ELR (cell line): Measurements from ENCODE around the gene C11orf42.
"Not testable (repeated sequence)": the region's sequence is repeated elsewhere in the genome, so short reads cannot be mapped to it uniquely, and the experiment has no call there.

Source experiments
- DNase-seq: peaks from one replicate; pipeline ENCODE4 v3.0.0-alpha.2; 2015; ENCODE audit warnings: low read depth

The C11orf42 gene

GRCh38 chr11:6223854-6224253 lies 18.5 kb downstream of the C11orf42 start:
- no peak for DNase-seq

GRCh38 chr11:6224421-6224820 lies 19.1 kb downstream of the C11orf42 start:
- no peak for DNase-seq

DNA sequence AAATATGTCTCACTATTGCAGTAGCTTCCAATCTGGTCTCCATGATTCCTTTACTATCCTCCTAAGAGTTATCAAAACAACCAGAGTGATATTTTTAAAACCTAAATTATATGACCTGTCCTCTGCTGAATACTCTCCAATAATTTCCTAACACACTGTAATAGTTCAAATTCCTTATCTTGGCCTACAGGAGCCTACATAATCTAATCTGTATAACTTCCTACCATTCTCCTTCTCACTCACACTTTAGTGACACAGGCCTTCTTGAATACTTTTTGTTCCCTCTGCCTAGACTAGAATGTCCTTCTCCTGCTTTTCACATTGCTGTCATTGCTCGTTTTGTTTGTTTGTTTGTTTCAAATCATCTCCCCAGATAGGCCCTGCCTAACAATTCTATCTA lies 19.7 kb downstream of the C11orf42 start:
- no peak for DNase-seq

GRCh38 chr11:6225896-6226295 lies 20.5 kb downstream of the C11orf42 start:
- DNase-seq, result no peak

GRCh38 chr11:6228520-6228919 lies 23.2 kb downstream of the C11orf42 start:
- DNase-seq, result no peak

DNA sequence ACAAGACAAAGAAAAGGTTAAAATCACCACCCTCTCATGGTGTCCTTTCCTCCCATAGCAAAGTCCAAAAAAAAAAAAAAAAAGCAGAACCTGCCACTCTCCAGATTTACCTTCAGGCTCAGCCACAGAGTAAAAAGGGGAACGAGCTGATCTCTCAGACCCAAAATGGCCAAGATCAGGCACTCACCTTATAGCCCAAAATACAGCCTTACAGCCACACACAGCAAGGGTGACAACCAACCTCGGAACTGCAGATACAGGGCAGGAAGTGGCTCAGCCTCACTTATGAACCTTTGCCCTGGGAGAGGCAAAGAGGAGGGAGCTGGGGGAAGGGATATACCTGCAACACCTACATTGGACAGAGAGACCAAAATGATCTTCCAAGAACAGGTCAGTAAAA lies 24.6 kb downstream of the C11orf42 start:
- DNase-seq, result no peak

GRCh38 chr11:6232899-6233298 lies 27.5 kb downstream of the C11orf42 start:
- DNase-seq, result no peak

- peak; percentile 16 for DNase-seq
Measured at GRCh38 chr11:6233984-6234386, 28.6 kb downstream of the C11orf42 start.

- DNase-seq, result peak; percentile 99
Measured at GRCh38 chr11:6234387-6235107, 29.2 kb downstream of the C11orf42 start, which contains the start of gene FHIP1B. Gene FHIP1B, minus strand, starts transcription at chr11:6234636. Its CDS starts 10,120 bp downstream, at chr11:6224516.

GRCh38 chr11:6237266-6237665 lies 31.9 kb downstream of the C11orf42 start:
- no peak for DNase-seq

DNA sequence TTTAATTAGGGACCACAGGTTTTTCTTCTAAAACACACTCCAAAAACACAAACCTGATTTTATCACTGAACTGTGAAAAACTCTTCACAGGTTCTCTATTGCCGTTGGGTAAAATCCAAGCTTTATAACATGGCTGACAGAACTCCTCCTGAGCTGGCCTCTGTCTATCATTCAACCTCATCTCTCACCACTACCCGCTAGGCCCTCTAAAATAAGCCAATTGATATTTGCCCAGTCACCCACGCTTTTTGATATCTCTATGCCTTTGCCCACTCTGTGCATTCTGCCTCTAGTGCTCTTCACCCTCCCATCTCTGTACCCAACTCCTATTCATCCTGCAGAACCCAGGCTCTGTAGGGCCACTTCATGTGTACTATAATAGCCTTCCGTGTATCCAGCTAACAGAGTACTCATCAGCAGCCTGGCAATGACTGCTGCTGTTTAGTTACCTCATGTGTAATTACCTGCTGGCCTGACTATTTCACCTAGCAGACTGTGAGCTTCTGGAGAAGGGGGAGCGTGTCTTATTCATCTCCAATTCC lies 32.5 kb downstream of the C11orf42 start:
- DNase-seq, result no peak

GRCh38 chr11:6238902-6239301 lies 33.5 kb downstream of the C11orf42 start, which contains the start of gene CNGA4:
Gene CNGA4, plus strand, starts transcription at chr11:6239089. Its CDS starts 118 bp downstream, at chr11:6239207.
- no peak for DNase-seq

GRCh38 chr11:6240139-6240538 lies 34.8 kb downstream of the C11orf42 start:
- DNase-seq, result no peak

- DNase-seq, result no peak
Measured at GRCh38 chr11:6240781-6241180, 35.4 kb downstream of the C11orf42 start.

- no peak for DNase-seq
Measured at GRCh38 chr11:6241316-6241715, 36.0 kb downstream of the C11orf42 start.

DNA sequence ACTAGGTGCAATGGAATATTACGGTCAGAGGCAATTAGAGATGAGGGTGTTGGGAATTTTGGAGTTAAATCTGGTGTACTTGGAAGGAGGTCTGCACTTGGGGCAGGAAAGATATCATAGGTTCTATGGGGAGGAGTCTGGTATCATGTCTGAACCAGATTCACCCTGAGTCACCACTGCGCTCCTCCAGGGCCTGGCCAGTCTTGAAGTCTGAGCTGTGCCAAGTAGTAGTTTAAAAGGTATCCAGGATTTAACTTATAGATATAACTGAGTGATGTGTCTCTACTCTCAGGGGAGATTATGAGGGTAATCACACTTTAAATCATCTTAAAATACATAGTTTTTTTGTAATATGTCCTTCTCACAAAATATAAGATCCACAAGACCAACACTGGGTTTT lies 40.2 kb downstream of the C11orf42 start:
- DNase-seq, result no peak

GRCh38 chr11:6248248-6248647 lies 42.9 kb downstream of the C11orf42 start:
- no peak for DNase-seq

DNA sequence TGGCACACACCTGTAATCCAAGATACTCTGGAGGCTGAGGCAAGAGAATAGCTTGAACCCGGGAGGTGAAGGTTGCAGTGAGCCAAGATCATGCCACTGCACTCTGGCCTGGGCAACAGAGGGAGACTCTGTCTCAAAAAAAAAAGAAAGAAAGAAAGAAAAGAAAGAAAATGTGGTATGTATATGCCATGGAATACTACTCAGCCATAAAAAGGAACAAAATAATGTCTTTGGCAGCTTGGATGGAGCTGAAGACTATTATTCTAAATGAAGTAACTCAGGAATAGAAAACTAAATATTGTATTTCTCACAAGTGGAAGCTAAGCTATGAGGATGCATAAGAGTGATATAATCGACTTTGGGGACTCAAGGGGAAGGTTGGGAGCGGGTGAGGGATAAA lies 43.5 kb downstream of the C11orf42 start:
- not testable (repeated sequence) for DNase-seq

GRCh38 chr11:6249770-6250555 lies 44.6 kb downstream of the C11orf42 start:
- DNase-seq, result peak; percentile 64

- DNase-seq, result peak; percentile 73
Measured at GRCh38 chr11:6251120-6251733, 45.9 kb downstream of the C11orf42 start.

- DNase-seq, result no peak
Measured at GRCh38 chr11:6251990-6252473, 46.7 kb downstream of the C11orf42 start.

GRCh38 chr11:6253197-6253596 lies 47.8 kb downstream of the C11orf42 start:
- DNase-seq, result no peak
